HG02943 (cell line): ENCODE results near the gene BACE1-AS.
"Not testable (repeated sequence)": the region's sequence is repeated elsewhere in the genome, so short reads cannot be mapped to it uniquely, and the experiment has no call there.

ENCODE experiments used
- ATAC-seq: cut with Tn5 transposase; IDR thresholded peaks from one replicate; pipeline ENCODE4 v1.9.1; 2021; ENCODE audit warnings: mild to moderate bottlenecking, low read depth, moderate library complexity; ENCODE audit not compliant: unreplicated experiment

The BACE1-AS gene

GRCh38 chr11:117290809-117291396 lies at the start of gene BACE1-AS:
BACE1-AS (plus strand) TSS chr11:117291346.
- no peak for ATAC-seq

DNA sequence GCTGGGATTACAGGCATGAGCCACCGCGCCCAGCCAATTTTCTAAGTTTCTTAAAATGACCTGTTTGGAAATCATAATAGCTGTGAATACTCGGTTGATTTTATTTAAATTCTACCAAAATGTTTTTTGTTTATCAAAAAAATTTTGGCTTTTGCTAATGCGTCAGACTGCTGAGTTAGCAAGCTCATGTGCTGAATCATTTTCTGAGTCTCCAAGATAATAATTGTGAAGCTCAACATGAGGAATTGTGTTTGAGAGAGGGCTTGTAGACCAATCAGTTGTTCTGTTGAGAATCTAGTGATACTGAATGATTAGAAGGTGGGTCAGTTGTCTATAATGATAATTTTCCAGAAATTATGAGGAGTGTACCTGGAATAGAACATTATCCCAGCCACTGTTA lies 42.8 kb upstream of the BACE1-AS start:
- ATAC-seq: no peak

- ATAC-seq: no peak
Observed at GRCh38 chr11:117249571-117249970, 41.6 kb upstream of the BACE1-AS start.

DNA sequence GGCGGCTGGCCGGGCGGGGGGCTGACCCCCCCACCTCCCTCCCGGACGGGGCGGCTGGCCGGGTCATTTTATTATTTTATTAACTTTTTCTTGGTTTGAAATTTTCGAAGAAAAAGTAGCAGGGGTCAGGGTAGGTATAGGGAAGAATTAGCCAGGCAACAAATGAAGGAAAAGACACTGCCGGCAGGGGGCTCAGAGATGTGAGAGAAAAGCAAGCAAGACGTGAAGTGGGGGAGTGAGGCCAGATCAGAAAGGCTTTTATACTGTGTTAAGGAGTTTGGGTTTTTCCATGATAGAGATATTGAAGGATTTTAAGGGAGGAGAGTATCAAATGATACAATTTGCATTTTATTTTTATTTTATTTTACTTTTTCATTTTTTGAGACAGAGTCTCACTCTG lies 39.6 kb upstream of the BACE1-AS start:
- ATAC-seq: no peak

DNA sequence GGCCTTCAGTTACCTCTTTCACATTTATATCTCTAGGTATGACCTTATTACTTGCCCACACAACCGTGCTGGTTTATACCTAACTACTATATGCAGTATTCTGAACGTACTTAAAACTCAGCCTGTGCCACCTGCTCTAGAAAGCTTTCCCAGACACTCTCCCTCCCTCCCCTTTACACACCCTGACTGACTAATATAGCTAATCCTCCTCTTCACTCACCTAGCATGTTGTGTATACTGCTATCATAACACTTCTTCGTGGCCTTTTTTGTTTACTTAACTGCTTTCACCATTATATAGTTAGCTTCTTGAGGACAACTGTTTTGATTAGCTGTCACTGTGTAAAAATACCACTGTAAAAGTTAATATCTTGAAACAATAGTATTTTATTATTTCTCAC lies 35.2 kb upstream of the BACE1-AS start:
- no peak for ATAC-seq

DNA sequence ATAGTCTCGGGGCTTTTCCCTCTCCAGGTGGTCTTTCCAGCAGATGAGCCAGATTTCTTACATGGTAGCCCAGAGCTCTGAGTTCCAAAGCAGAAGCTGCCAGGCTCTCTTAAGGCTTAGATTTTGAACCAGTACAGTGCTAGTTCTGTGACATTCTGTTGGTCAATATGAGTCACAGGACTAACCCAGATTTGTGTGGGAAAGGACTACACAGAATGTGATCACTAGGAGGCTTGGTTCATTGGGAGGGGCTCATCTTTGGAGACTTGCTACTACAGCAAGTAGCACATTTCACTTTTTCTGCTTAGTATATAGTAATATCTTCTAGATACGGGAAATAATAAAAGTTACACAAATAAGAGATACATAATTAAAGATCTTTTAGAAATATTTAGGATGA lies 34.6 kb upstream of the BACE1-AS start:
- ATAC-seq: no peak

GRCh38 chr11:117258576-117258975 lies 32.6 kb upstream of the BACE1-AS start:
- ATAC-seq: no peak

GRCh38 chr11:117259417-117259816 lies 31.7 kb upstream of the BACE1-AS start:
- no peak for ATAC-seq

DNA sequence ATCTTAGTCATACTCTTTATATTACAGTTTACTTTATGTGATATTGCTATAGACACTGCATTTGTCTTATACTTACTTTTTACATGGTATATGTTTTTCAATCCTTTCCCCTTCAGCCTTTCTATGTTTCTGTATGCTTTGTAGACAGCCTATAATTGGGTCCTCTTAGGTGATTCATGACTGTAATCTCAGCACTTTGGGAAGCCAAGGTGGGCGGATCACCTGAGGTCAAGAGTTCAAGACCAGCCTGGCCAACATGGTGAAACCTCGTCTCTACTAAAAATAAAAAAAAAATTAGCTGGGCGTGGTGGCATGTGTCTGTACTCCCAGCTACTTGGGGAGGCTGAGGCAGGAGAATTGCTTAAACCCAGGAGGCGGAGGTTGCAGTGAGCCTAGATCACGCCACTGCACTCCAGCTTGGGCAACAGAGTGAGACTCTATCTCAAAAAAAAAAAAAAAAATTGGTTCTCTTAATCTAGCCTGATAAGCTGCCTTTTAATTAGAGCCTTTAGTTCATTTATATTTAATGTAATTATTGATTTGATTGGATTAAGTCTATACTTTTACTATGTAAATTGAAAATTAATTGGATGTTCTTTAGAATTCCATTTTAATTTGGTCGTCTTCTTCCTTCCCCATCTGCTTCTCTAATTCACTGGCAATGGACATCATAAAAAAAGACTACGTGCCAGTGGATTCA lies 26.4 kb upstream of the BACE1-AS start:
- ATAC-seq: not testable (repeated sequence)

- no peak for ATAC-seq
Observed at GRCh38 chr11:117265745-117266144, 25.4 kb upstream of the BACE1-AS start.

GRCh38 chr11:117269856-117270255 lies 21.3 kb upstream of the BACE1-AS start:
- no peak for ATAC-seq

GRCh38 chr11:117271208-117271607 lies 19.9 kb upstream of the BACE1-AS start:
- ATAC-seq: no peak

DNA sequence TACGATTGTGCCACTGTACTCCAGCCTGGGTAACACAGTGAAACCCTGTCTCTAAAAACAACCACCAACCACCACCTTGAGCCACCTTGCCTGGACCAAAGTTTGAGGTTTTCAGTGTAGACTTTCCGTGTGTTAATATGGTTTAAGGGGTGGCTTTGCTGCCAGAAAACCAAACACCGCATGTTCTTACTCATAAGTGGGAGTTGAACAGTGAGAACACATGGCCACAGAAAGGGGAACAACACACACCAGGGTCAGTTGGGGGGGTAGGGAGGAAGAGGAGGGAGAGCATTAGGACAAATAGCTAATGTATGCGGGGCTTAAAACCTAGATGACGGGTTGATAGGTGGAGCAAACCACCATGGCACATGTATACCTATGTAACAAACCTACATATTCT lies 19.0 kb upstream of the BACE1-AS start:
- not testable (repeated sequence) for ATAC-seq

DNA sequence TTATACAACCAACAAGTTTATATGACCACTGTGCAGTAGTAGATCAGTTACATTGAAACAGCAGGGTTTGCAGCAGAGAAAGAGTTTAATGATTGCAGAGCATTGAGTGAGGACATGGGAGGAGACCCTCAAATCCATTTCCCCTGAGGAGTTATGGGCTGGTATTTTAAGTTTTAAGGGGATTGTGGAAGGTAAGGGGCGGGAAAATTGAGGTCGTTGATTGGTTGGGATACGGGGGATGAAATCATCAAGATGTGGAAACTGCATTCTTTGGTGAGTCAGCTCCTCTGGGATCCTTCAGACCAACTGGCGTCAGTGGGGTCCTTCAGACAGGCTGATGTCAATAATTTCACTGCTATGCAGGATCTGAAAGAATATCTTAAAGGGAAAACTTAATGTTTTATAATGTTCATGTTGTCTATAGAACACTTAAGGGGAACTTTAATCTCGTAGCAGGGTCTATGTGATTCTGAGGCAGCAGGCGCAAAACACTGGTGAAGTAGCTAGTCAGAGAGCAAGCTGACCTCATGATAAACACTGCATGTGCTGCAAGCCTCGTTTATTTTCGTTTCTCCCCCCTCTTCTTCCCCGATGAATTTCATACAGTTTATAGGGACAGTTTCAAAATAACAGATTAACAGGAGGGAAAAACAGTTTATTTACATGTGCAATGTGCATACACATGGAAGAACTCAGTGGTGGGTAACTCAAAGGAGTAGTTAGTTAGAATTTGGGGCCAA lies 17.4 kb upstream of the BACE1-AS start:
- no peak for ATAC-seq

- no peak for ATAC-seq
Observed at GRCh38 chr11:117278347-117278746, 12.8 kb upstream of the BACE1-AS start.

DNA sequence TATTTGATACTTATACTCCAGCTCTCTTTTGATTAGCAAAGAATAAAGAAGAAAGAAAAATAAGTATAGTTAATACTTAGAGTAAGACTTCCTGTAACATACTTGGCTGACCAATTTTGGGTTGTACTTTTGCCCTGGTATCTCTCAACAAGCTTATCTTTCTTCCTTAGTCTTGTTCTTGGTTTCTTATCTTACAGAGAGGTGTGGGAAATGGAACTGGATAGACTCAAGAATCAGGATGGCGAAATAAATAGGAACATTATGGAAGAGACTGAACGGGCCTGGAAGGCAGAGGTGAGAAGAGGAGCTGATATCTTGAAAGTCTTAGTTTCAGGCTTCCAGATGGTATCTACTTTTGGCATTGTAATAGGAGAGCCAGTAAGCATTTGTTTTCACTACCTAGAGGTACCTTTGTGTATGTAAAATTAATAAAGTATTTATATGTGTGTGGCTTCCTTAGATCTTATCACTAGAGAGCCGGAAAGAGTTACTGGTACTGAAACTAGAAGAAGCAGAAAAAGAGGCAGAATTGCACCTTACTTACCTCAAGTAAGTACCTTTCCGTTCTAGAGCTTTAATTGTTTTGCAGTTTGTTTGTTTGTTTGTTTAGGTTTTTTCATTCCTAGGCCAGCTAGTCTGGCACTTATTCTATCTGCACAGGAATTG lies 11.3 kb upstream of the BACE1-AS start:
- ATAC-seq: no peak

- ATAC-seq: no peak
Observed at GRCh38 chr11:117281159-117281558, 10.0 kb upstream of the BACE1-AS start.

GRCh38 chr11:117281869-117282268 lies 9.3 kb upstream of the BACE1-AS start:
- ATAC-seq: no peak

DNA sequence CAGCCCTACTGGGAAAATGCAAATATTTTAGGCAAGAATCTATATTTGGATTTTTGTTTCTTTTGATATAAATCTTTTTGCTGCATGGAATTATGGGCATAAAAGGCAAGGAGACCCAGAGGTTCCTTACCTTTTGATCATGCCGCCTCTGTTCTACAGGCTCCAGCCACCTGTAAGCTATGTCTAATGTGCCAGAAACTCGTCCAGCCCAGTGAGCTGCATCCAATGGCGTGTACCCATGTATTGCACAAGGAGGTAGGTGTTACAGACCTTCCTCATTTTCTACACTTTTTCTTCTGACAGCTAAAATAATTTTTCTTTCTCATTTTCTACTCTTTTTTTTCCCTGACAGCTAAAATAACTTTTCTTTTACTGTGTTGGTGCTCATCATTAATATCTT lies 8.2 kb upstream of the BACE1-AS start:
- ATAC-seq: no peak

DNA sequence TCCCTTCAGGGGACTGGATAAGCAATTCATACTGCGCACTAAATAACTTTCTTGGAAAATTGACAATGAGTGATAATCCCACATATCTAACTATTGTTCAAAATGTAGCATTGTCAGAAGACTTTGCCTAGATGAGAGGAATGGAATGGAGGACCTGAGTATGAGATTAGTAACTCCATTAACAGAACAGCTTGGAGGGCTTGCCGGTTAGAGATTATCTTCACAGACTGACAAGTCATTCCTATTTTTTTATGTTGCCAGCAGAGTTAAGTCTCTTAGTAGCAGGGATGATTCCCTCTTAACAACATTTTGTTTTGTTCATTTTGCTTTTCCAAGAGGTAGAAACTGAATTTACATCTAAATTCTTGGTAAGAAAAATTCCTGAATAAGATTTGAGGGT lies 7.1 kb upstream of the BACE1-AS start:
- no peak for ATAC-seq

DNA sequence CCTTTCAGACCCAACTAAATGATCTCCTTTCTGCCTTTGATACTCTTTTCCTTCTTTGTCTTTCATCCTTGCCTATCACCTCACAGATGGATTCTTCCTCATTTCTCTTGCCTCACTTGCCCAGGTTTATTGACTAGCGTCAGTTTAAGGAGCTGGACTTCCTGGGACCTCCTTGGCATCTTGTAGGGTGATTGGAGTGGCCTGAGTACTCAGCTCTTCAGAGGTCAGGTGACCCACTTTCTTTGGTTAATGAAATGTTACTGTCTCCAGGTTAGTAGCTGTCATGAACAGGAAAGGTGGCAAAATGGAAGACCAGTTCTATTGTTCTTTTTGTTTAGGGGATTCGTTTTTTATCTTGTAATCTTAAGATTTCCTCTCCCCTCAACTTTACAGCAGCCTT lies 4.6 kb upstream of the BACE1-AS start:
- no peak for ATAC-seq
